ENCODE data around the gene LRRC74B.

LRRC74B gene, protein sequence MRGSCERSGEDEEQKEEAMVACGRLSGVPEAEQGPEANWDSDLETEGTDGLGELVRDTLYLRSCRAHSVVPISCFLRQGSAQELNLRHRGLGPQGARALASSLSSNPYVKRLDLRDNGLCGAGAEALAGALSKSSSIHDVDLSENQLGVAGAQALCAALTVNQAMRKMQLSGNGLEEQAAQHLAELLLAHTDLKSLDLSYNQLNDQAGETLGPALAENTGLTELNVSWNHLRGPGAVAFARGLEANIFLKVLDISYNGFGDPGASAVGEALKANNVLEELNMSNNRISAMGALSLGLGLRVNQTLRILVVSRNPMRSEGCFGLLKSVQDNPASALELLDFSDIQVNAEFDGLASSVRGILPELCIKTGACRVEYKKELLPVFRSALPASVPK

GRCh38 chr22:21045585-21046294 lies at the start of gene LRRC74B:
TSS of gene LRRC74B (plus strand) at chr22:21045946. CDS start at chr22:21045987, 41 bp downstream.
- Histone ChIP-seq H3K9ac (no peak within 1 kb of the TSS), H2AFZ (peak within 1 kb of the TSS; percentile 83), H3K4me2 (ENCODE audit: low read length) (peak within 1 kb of the TSS; percentile 95), H3K27ac (no peak within 1 kb of the TSS), H3K4me3 (ENCODE audit: low read depth, low read length) (peak within 1 kb of the TSS; percentile 69), H3K9me3 (ENCODE audit: control insufficient read depth, low read length) (no peaks in the 10 kb centered on the region), H3K79me2 (no peaks in the 10 kb centered on the region), H3K36me3 (ENCODE audit: control insufficient read depth, insufficient read depth, low read length) (no peaks in the 10 kb centered on the region), H3K27me3 (ENCODE audit: control insufficient read depth, insufficient read depth, low read length) (no peaks in the 10 kb centered on the region), H3K4me1 (peaks cover 4% of the 10 kb centered on the region)
- TF ChIP-seq, protein P1, sequence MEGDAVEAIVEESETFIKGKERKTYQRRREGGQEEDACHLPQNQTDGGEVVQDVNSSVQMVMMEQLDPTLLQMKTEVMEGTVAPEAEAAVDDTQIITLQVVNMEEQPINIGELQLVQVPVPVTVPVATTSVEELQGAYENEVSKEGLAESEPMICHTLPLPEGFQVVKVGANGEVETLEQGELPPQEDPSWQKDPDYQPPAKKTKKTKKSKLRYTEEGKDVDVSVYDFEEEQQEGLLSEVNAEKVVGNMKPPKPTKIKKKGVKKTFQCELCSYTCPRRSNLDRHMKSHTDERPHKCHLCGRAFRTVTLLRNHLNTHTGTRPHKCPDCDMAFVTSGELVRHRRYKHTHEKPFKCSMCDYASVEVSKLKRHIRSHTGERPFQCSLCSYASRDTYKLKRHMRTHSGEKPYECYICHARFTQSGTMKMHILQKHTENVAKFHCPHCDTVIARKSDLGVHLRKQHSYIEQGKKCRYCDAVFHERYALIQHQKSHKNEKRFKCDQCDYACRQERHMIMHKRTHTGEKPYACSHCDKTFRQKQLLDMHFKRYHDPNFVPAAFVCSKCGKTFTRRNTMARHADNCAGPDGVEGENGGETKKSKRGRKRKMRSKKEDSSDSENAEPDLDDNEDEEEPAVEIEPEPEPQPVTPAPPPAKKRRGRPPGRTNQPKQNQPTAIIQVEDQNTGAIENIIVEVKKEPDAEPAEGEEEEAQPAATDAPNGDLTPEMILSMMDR (IDR thresholded peaks at IDR 0.05), result no peak

GRCh38 chr22:20996031-20996410 lies 49.7 kb upstream of the LRRC74B start:
- H3K4me3 ChIP-seq (ENCODE audit: low read depth, low read length), result no peak overlapping the region
- no peak overlapping the region for H2AFZ ChIP-seq
- H3K27me3 ChIP-seq (ENCODE audit: control insufficient read depth, insufficient read depth, low read length), result no peaks in the 10 kb centered on the region
- H3K4me1 ChIP-seq, result peaks cover 4% of the 10 kb centered on the region
- no peak overlapping the region for H3K4me2 ChIP-seq (ENCODE audit: low read length)
- no peak overlapping the region for H3K9ac ChIP-seq
- no peaks in the 10 kb centered on the region for H3K9me3 ChIP-seq (ENCODE audit: control insufficient read depth, low read length)
- H3K27ac ChIP-seq, result no peak overlapping the region
- no peaks in the 10 kb centered on the region for H3K36me3 ChIP-seq (ENCODE audit: control insufficient read depth, insufficient read depth, low read length)
- no peaks in the 10 kb centered on the region for H3K79me2 ChIP-seq
- TF ChIP-seq, protein P1 (IDR thresholded peaks at IDR 0.05), result no peak

DNA sequence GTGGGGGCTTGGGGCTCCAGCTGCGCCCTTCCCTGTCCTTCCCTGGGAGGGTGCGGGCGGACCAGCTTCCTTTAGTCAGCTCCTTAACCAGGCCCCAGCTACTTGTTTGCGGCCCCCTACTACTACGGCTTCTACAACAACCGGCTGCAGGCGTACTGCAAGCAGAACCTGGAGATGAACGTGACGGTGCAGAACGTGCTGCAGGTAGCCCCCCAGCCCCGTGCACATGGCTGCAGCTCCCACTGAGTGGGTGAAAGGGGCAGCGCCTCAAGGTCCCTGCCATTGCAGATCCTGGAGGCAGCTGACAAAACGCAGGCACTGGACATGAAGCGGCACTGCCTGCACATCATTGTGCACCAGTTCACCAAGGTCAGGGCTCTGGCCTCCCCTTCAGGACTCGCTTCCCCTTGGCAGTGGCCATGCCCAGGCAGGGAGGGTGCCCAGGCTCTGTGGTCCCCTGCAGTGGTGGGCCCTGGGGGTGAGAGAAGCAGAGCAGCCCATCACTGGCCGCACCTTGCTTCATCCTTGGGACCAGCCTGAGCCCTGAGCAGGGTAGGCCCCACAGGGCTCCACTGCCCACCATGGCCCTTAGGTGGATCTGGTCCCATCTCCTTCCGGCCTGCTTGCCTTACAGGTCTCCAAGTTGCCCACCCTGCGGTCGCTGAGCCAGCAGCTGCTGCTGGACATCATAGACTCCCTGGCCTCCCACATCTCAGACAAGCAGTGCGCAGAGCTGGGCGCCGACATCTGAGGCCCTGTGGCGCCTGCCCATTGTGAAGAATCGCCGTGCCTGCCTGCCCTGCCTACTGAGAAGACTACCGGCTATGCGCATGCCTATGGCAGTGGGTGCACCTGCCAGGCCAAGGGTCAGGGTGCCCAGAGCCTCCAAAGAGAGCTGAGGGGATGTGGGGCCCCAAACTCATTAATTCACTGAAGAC lies 48.9 kb upstream of the LRRC74B start:
- no peak overlapping the region for H3K9ac ChIP-seq
- H3K27ac ChIP-seq, result no peak overlapping the region
- H3K4me2 ChIP-seq (ENCODE audit: low read length), result no peak overlapping the region
- H3K4me1 ChIP-seq, result peaks cover 4% of the 10 kb centered on the region
- H2AFZ ChIP-seq, result no peak overlapping the region
- no peaks in the 10 kb centered on the region for H3K79me2 ChIP-seq
- TF ChIP-seq, protein P1 (IDR thresholded peaks at IDR 0.05), result no peak
- no peaks in the 10 kb centered on the region for H3K9me3 ChIP-seq (ENCODE audit: control insufficient read depth, low read length)
- H3K27me3 ChIP-seq (ENCODE audit: control insufficient read depth, insufficient read depth, low read length), result no peaks in the 10 kb centered on the region
- no peaks in the 10 kb centered on the region for H3K36me3 ChIP-seq (ENCODE audit: control insufficient read depth, insufficient read depth, low read length)
- H3K4me3 ChIP-seq (ENCODE audit: low read depth, low read length), result no peak overlapping the region

DNA sequence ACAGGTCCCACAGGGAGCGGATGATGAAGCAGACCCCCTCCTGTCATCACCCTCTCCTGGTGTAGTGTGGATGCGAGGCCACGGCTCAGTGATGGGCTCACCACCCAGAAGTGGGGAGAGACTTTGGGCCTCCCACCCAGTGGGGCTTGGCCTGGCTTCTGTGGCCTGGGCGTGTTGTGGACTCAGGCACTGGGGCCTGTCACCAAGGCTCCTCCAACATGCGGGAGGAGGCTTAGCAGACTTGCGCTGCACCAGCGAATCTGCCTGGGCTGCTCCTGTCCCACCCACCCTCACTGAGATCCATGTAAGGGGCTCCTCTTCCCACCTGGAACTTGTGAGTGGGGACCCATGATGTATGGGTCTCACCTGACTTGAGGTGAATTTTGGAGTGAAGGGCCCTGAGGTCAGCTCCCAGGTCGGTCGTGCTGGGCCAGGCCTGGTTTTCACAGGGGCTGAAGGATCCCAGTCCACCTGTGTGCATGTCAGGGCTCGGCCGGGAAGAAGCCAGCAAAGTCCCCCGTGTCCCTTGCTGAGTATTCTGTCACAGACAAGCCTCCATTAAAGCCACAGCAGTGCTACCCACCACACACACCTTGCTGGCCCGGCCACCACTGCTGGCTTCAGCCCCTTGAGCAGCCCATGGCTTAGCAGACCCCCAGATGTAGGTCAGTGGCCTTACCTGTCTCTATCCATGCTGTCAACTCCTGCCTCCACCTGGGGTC lies 48.0 kb upstream of the LRRC74B start:
- Histone ChIP-seq H3K27ac (no peak overlapping the region), H2AFZ (no peak overlapping the region), H3K4me2 (ENCODE audit: low read length) (no peak overlapping the region), H3K9ac (no peak overlapping the region), H3K4me1 (peaks cover 4% of the 10 kb centered on the region), H3K4me3 (ENCODE audit: low read depth, low read length) (no peak overlapping the region), H3K79me2 (no peaks in the 10 kb centered on the region), H3K27me3 (ENCODE audit: control insufficient read depth, insufficient read depth, low read length) (no peaks in the 10 kb centered on the region), H3K36me3 (ENCODE audit: control insufficient read depth, insufficient read depth, low read length) (no peaks in the 10 kb centered on the region), H3K9me3 (ENCODE audit: control insufficient read depth, low read length) (no peaks in the 10 kb centered on the region)
- TF ChIP-seq, protein P1 (IDR thresholded peaks at IDR 0.05), result no peak
